OCI-LY7 (cell line): ENCODE measurements around the gene SMIM44.

Source experiments
- EZH2phosphoT487 ChIP-seq: fragments of 200-600 bp; sonication (generic); IDR thresholded peaks from 2 replicates; pipeline ENCODE4 v1.6.1; 2018; ENCODE audit warnings: low read depth, borderline replicate concordance, mild to moderate bottlenecking, mixed run types, antibody characterized with exemption, low read length, moderate library complexity, mixed read lengths
- TF ChIP-seq, protein P1 (sequence below): fragments of 200-600 bp; sonication (generic); conservative IDR thresholded peaks from 2 replicates; pipeline ENCODE4 v1.5.1; 2014; ENCODE audit warnings: mild to moderate bottlenecking, antibody characterized with exemption, low read length, moderate library complexity, mixed read lengths

- TF ChIP-seq, protein P1, sequence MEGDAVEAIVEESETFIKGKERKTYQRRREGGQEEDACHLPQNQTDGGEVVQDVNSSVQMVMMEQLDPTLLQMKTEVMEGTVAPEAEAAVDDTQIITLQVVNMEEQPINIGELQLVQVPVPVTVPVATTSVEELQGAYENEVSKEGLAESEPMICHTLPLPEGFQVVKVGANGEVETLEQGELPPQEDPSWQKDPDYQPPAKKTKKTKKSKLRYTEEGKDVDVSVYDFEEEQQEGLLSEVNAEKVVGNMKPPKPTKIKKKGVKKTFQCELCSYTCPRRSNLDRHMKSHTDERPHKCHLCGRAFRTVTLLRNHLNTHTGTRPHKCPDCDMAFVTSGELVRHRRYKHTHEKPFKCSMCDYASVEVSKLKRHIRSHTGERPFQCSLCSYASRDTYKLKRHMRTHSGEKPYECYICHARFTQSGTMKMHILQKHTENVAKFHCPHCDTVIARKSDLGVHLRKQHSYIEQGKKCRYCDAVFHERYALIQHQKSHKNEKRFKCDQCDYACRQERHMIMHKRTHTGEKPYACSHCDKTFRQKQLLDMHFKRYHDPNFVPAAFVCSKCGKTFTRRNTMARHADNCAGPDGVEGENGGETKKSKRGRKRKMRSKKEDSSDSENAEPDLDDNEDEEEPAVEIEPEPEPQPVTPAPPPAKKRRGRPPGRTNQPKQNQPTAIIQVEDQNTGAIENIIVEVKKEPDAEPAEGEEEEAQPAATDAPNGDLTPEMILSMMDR: no peak
- no peak for TF ChIP-seq EZH2phosphoT487
These were observed 29.5 kb upstream of the SMIM44 start for GRCh38 chr19:3512562-3513228.
